ENCODE data around the gene CIAO3. TPM values are rescaled to one million over a fixed set of nuclear protein-coding genes. Genes with fewer than 3 reads are reported as not detected.
A peak's percentile ranks its signal among the peaks of the same experiment; 100 is the strongest.

Gene CIAO3
- total RNA-seq, 4 donors from 2014 or later: 35.2 to 110 (median 52.0) TPM

DNA sequence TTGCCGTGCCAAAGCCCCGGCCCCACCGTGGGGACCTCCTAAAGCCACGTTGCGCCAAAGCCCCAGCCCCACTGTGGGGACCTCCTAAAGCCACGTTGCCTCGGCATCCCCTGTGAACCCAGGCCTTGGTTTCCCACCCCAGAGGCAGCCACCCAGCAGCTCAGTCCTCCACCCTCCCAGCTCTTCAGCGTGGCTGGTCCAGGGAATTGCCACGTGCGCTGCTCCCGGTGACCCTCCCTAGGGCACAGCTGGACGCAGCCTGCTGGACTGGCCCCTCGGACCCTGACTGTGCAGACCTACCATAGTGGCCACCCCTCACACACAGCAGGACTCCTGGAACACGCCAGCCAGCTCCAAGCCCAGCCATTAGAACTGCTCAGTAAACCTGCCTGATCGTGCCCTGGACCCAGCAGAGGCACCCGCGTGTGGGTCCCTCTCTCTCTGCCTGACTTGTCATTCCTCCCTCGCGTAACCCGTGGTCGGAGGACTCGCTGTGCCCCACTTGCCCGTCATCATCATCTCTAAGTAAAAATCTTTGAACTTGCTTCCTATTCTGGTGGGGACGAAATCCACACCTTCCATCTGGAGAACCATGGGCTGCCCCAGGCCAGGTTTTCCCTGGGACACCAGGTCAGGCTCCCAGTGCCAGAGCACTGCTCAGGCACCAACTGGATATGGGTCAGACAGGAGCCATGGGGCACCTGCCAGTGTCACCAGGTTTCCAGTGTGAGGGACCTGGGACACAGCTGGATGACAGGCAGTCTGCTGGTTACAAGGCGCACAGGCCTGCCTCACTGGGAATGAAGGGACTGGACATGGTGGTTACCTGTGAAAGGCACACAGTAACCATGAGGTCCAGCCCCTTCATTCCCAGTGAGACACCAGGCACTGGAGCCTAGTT lies 5.6 kb downstream of the CIAO3 start:
- H3K4me3 ChIP-seq: no peak overlapping the region
- 92% methylated on average over 12 of the region's 25 CpGs for WGBS
- no peaks in the 10 kb centered on the region for H3K9me3 ChIP-seq
- H3K27me3 ChIP-seq: no peaks in the 10 kb centered on the region
- no peak for TF ChIP-seq CTCF (IDR thresholded peaks at IDR 0.05)
- no peak for TF ChIP-seq POLR2A (IDR thresholded peaks at IDR 0.05)
- no peak for TF ChIP-seq EP300 (IDR thresholded peaks at IDR 0.05)
- TF ChIP-seq POLR2AphosphoS5 (IDR thresholded peaks at IDR 0.05): no peak
- DNase-seq (ENCODE audit: low spot score in 2 of 2): no peak
- no peak overlapping the region for H3K27ac ChIP-seq
- peaks cover 16% of the 10 kb centered on the region for H3K4me1 ChIP-seq
- peaks cover 73% of the 10 kb centered on the region for H3K36me3 ChIP-seq

GRCh38 chr16:734208-734980 lies 6.4 kb downstream of the CIAO3 start:
- WGBS: 96% methylated on average over 38 of the region's 49 CpGs

DNA sequence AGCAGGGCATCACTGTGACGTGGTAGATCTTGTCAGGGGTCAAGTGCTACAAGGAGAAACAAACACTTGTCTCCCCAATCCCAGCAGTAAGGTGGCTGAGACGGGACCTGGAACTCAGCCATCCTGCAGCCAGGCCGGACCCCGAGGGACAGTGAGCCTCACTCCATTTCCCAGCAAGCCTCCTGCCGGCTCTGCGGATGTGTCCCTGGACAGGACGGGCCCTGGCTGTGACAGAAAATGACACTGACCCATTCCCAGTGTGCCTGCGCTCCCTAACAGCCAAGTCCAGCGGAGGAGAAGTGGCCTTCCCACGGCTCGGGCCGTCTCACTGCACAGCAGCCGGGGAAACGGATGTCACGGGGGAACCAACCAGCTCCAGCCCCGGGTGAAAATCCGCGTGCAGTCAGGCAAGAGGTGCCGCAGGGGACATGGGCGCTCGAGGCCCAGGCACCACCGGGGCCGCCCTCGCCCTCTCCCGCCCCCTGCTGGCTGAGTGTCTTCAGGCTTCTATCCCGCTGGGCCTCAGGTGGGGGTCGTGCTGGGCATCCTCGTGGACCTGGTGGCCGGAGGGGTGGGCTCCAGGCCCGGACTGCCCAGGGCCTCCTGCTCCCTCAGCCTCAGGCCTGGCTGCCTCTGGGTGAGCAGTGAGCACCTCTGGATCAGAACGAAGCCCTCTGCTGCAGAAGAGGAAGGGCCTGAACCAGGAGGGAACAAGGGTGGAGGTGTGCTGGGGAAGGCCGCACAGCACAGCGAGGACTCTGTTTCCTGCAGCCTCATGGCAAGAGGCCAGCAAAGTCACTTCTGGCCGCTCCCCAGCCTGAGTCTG lies 7.2 kb downstream of the CIAO3 start:
- DNase-seq (ENCODE audit: low spot score in 2 of 2): no peak
- peak in 1 of 2 donors; percentile 24 for TF ChIP-seq CTCF (IDR thresholded peaks at IDR 0.05)
- TF ChIP-seq POLR2AphosphoS5 (IDR thresholded peaks at IDR 0.05): no peak
- no peak for TF ChIP-seq EP300 (IDR thresholded peaks at IDR 0.05)
- Histone ChIP-seq H3K4me3 (no peak overlapping the region), H3K36me3 (peaks cover 73% of the 10 kb centered on the region), H3K27me3 (peaks cover 2% of the 10 kb centered on the region), H3K27ac (no peak overlapping the region), H3K9me3 (no peaks in the 10 kb centered on the region), H3K4me1 (peaks cover 8% of the 10 kb centered on the region)
- WGBS: 100% methylated on average over 7 of the region's 34 CpGs

More at GRCh38 chr16:734208-734980, 6.4 kb downstream of the CIAO3 start:
- no peaks in the 10 kb centered on the region for H3K27me3 ChIP-seq
- no peak for DNase-seq (ENCODE audit: low spot score in 2 of 2)
- no peak overlapping the region for H3K4me3 ChIP-seq
- H3K27ac ChIP-seq: no peak overlapping the region
- no peak for TF ChIP-seq CTCF (IDR thresholded peaks at IDR 0.05)
- no peak for TF ChIP-seq EP300 (IDR thresholded peaks at IDR 0.05)
- no peak for TF ChIP-seq POLR2A (IDR thresholded peaks at IDR 0.05)
- TF ChIP-seq POLR2AphosphoS5 (IDR thresholded peaks at IDR 0.05): no peak
- peaks cover 73% of the 10 kb centered on the region for H3K36me3 ChIP-seq
- H3K9me3 ChIP-seq: no peaks in the 10 kb centered on the region
- peaks cover 7% of the 10 kb centered on the region for H3K4me1 ChIP-seq

DNA sequence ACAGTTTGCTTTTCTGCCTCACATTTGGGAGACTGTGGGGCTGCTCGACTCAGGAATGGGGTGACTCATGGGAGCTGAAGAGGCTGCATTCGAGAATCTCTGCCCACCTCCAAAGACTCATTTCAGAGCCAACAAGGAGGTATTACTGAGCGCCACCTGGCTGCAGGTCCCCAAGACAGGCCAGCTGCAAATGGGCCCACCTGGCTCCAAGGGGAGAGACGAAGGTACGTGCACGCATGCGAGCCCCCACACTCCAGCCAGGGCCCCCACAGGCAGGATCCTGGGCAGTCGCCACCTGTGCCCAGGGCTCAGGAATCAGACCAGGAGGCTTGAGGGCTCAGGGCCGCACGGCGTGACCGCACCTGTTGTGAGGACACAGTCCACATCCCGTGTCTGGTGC lies 7.9 kb downstream of the CIAO3 start:
- H3K4me3 ChIP-seq: no peak overlapping the region
- H3K9me3 ChIP-seq: no peaks in the 10 kb centered on the region
- no peak overlapping the region for H3K27ac ChIP-seq
- DNase-seq (ENCODE audit: low spot score in 2 of 2): no peak
- peaks cover 12% of the 10 kb centered on the region for H3K4me1 ChIP-seq
- TF ChIP-seq POLR2A (IDR thresholded peaks at IDR 0.05): no peak
- TF ChIP-seq POLR2AphosphoS5 (IDR thresholded peaks at IDR 0.05): no peak
- TF ChIP-seq CTCF (IDR thresholded peaks at IDR 0.05): no peak
- TF ChIP-seq EP300 (IDR thresholded peaks at IDR 0.05): no peak
- 90% methylated on average over 8 of the region's 13 CpGs for WGBS
- peaks cover 71% of the 10 kb centered on the region for H3K36me3 ChIP-seq
- peaks cover 7% of the 10 kb centered on the region for H3K27me3 ChIP-seq

All from suprapubic skin (tissue), 4 donors.